K562 (cell line): Measurements from ENCODE around the gene SEMA3C. TPM values are rescaled to one million over a fixed set of nuclear protein-coding genes. Genes with fewer than 3 reads are reported as not detected.

Source experiments
- ATAC-seq: fragments of 200-7000 bp; cut with Tn5 transposase; 3 replicates; pipeline ENCODE4 v1.9.1; 2020; ENCODE audit warnings: moderate library complexity
- BruUV-seq: library from RNA; stranded (reverse); fragments of 400-500 nt; replicated peaks from 2 replicates; lab custom pipeline; 2021; lab: Mats Ljungman, UMichigan
- CTCF ChIA-PET: fragments of 300-600 bp; formaldehyde crosslinking; extraction: SDS; loops from one replicate; lab custom pipeline; 2021; ENCODE audit warnings: low intra/inter-chr PET ratio; lab: Yijun Ruan, JAX
- POLR2A ChIA-PET: fragments of 300-600, 350-650 bp; sonication (Branson Sonifier 250); formaldehyde crosslinking; extraction: SDS; loops from one replicate; lab custom pipeline; 2021; ENCODE audit warnings: antibody characterized with exemption, inconsistent platforms; lab: Yijun Ruan, JAX
- DNase-seq, 4 experiments: peaks; one replicate each; pipeline versions ENCODE4 v3.0.0 to v3.0.0-alpha.2; 2011 to 2018; ENCODE audit warnings: low spot score in 3 of 4, mixed read lengths in 3 of 4; ENCODE audit errors: extremely low read depth in 1 of 4
- FAIRE-seq: peaks from 2 replicates; lab custom pipeline; 2011; peaks lifted over from hg19 to GRCh38; lab: Jason Lieb, UNC
- H2AFZ ChIP-seq: 2 replicates; pipeline ENCODE4 v1.6.0; 2011; ENCODE audit warnings: low read depth, low read length, control low read depth, inconsistent platforms
- H3K27ac ChIP-seq: fragments of 200-600 bp; 3 replicates; pipeline ENCODE4 v1.8.0; 2011; ENCODE audit warnings: low read depth, mild to moderate bottlenecking, control low read depth, inconsistent platforms, low read length, moderate library complexity, mixed read lengths; ENCODE audit errors: extremely low read depth
- H3K27me3 ChIP-seq, 2 experiments: fragments of 300-600 bp in 1 of 2; 2 replicates in 1 of 2; 3 replicates in 1 of 2; pipeline versions ENCODE4 v1.6.0 to v1.8.0; 2011; ENCODE audit warnings: inconsistent platforms in 2 of 2, low read length in 2 of 2, mild to moderate bottlenecking in 1 of 2, mixed read lengths in 1 of 2, moderate library complexity in 1 of 2; ENCODE audit not compliant: control insufficient read depth in 2 of 2, insufficient read depth in 2 of 2
- H3K36me3 ChIP-seq: fragments of 300-600 bp; 3 replicates; pipeline ENCODE4 v1.8.0; 2011; ENCODE audit warnings: mild to moderate bottlenecking, low read length, inconsistent platforms; ENCODE audit not compliant: control insufficient read depth, insufficient read depth
- H3K4me1 ChIP-seq, 2 experiments: fragments of 200-600 bp in 1 of 2; replicated peaks in 1 of 2; 2 replicates in 1 of 2; 3 replicates in 1 of 2; pipeline versions ENCODE4 v1.5.1 to v1.8.0; 2011; ENCODE audit warnings: inconsistent platforms in 2 of 2, low read length in 2 of 2, mild to moderate bottlenecking in 1 of 2, mixed read lengths in 1 of 2, moderate library complexity in 1 of 2; ENCODE audit not compliant: control insufficient read depth in 2 of 2, insufficient read depth in 2 of 2
- H3K4me2 ChIP-seq: 2 replicates; pipeline ENCODE4 v1.6.1; 2011; ENCODE audit warnings: low read length, control low read depth, inconsistent platforms, mixed read lengths; ENCODE audit not compliant: insufficient read depth
- H3K4me3 ChIP-seq: fragments of 200-600 bp; sonication (generic), shearing (Covaris generic); 2 replicates; pipeline ENCODE4 v1.5.1; 2016; ENCODE audit warnings: control low read depth, inconsistent platforms
- H3K79me2 ChIP-seq: fragments of 200-600 bp; 3 replicates; pipeline ENCODE4 v1.8.0; 2011; ENCODE audit warnings: low read length, inconsistent platforms; ENCODE audit not compliant: control insufficient read depth, insufficient read depth
- H3K9ac ChIP-seq, 2 experiments: 2 replicates each; pipeline versions ENCODE4 v1.6.0 to v1.6.1; 2011; ENCODE audit warnings: low read depth in 2 of 2, low read length in 2 of 2, control low read depth in 1 of 2, inconsistent platforms in 1 of 2, mild to moderate bottlenecking in 1 of 2, mixed read lengths in 1 of 2; ENCODE audit not compliant: insufficient read depth in 1 of 2
- H3K9me1 ChIP-seq: one replicate; pipeline ENCODE4 v1.6.0; 2011; ENCODE audit warnings: inconsistent platforms, mild to moderate bottlenecking, low read length, moderate library complexity; ENCODE audit not compliant: control insufficient read depth, insufficient read depth
- H3K9me3 ChIP-seq: replicated peaks from 2 replicates; pipeline ENCODE4 v1.5.1; 2011; ENCODE audit warnings: low read depth, low read length, inconsistent platforms; ENCODE audit not compliant: control insufficient read depth, insufficient read depth
- H4K20me1 ChIP-seq: replicated peaks from 2 replicates; pipeline ENCODE4 v1.6.1; 2011; ENCODE audit warnings: low read length, inconsistent platforms, mixed read lengths; ENCODE audit not compliant: control insufficient read depth, insufficient read depth
- CEBPG ChIP-seq, 3 experiments: fragments of 200-800 bp in 1 of 3; sonication (Bioruptor generic) in 1 of 3; sonication (generic) in 1 of 3; formaldehyde crosslinking in 1 of 3; IDR thresholded peaks in 2 of 3; conservative IDR thresholded peaks in 1 of 3; 2 replicates each; pipeline versions ENCODE4 v1.6.1 to v1.8.0; 2016 to 2022; ENCODE audit warnings: missing compliant biosample characterization in 2 of 3, missing genetic modification characterization in 2 of 3, mild to moderate bottlenecking in 1 of 3, missing genetic modification reagents in 1 of 3
- JUND ChIP-seq, 2 experiments: IDR thresholded peaks; 2 replicates in 1 of 2; 3 replicates in 1 of 2; pipeline ENCODE4 v1.6.1; 2011; ENCODE audit warnings: borderline replicate concordance in 2 of 2, low read depth in 2 of 2, low read length in 2 of 2, improper control_type of control experiment in 1 of 2, missing biosample characterization in 1 of 2, missing genetic modification characterization in 1 of 2, missing genetic modification reagents in 1 of 2
- KDM2B ChIP-seq: fragments of 250-450 bp; sonication (Bioruptor Pico); IDR thresholded peaks from 2 replicates; pipeline ENCODE4 v1.8.0; 2021; ENCODE audit warnings: mild to moderate bottlenecking, moderate library complexity
- WGBS: fragments of 100-300 bp; shearing (Covaris generic); methylation state at CpG from one replicate; pipeline ENCODE4 v1.1.6; 2016; ENCODE audit warnings: low coverage, mixed read lengths; ENCODE audit not compliant: insufficient coverage; ENCODE audit errors: missing lambda C conversion rate; 5-methylcytosine and 5-hydroxymethylcytosine counted together
- in situ Hi-C: fragments of 300-500 bp; cut with MboI; formaldehyde crosslinking; loops from 4 replicates; pipeline ENCODE4 v1.15.0; 2018; ENCODE audit warnings: inconsistent platforms, mixed read lengths
- intact Hi-C: fragments of 100-400 bp; cut with micrococcal nuclease; formaldehyde crosslinking; loops from 2 replicates; pipeline ENCODE4 v1.14.2; 2022
- polyA plus RNA-seq, 8 experiments: library from polyadenylated mRNA; depleted of rRNA in 4 of 8; stranded (reverse) in 5 of 8; unstranded in 3 of 8; fragments of >200 nt; fragmentation: Nextera tagmentation in 2 of 8; fragmentation: Illumina TruSeq in 1 of 8; extraction: Ambion mirVana in 2 of 8; extraction: Trizol in 1 of 8; gene quantifications; 2 replicates each; pipeline versions ENCODE4 v1.2.1 to v1.2.3, GENCODE V29; 2011 to 2014; ENCODE audit warnings: inconsistent platforms in 1 of 8, missing spikeins in 1 of 8
- total RNA-seq, 7 experiments: library from RNA; depleted of rRNA in 6 of 7; stranded (reverse); fragments of >200 nt in 6 of 7; fragmentation: Illumina TruSeq in 2 of 7; extraction: Trizol in 2 of 7; gene quantifications; 2 replicates each; pipeline versions ENCODE4 v1.2.1 to v1.2.3, GENCODE V29; 2011 to 2021; ENCODE audit warnings: low replicate concordance in 1 of 7

The SEMA3C gene
- total and polyA plus RNA-seq, 9 of the 15 experiments (the other 6 are each of a cell fraction or from before 2014, with no cell fraction given) = 0.04 to 0.36 (median 0.12) TPM; not detected in 3

DNA sequence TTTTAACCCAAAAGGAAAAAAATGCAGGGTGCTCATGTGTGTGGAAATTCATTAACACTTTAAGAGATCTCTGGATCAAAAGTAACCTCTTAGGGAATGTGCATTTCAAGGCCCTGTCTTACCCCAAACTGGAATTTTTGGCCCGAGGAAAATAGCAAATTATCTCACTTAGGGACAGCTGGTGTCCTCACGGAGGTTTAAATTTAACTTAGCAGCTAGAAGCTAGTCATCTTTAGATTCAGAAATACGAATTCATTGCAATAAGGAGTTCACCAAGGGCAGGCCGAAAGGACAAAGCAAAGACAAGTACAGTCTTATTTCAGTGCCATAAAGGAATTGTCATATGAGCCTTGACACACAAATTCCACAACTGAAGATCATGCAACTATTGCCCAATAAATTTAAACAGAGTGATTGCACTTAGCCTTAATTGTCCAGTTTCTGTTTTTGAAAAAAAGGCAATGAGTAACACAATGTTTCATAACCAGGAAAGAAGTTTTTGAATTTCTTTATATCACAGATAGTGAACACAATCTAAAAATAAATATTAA lies 22.4 kb upstream of the SEMA3C start:
- in situ Hi-C loops = no loop called here
- H3K9me1 ChIP-seq = no peaks in the 10 kb centered on the region
- ChIA-PET POLR2A (no interaction called here), CTCF (no interaction called here)
- intact Hi-C loops = no loop called here
- no peak overlapping the region for H3K27ac ChIP-seq
- DNase-seq (no peak), FAIRE-seq (no peak), ATAC-seq (no peak)
- no peak overlapping the region for H2AFZ ChIP-seq
- no peaks in the 10 kb centered on the region for H3K4me1 ChIP-seq
- no peaks in the 10 kb centered on the region for H3K9me3 ChIP-seq
- TF ChIP-seq CEBPG (CRISPR knock-in tag; IDR thresholded peaks at IDR 0.05) (no peak), CEBPG (tag; conservative IDR thresholded peaks at IDR 0.05 in 1 of 2, IDR thresholded peaks at IDR 0.05 in 1 of 2) (peak in 1 of 2 experiments; percentile 68; a peak in 2 of 4 replicates), KDM2B (CRISPR knock-in tag) (no peak), JUND (IDR thresholded peaks at IDR 0.05; ENCODE audit: borderline replicate concordance, low read depth, low read length) (no peak), JUND (tag; IDR thresholded peaks at IDR 0.05; ENCODE audit: borderline replicate concordance, low read depth, low read length) (no peak)
- H3K36me3 ChIP-seq = no peaks in the 10 kb centered on the region
- WGBS = 7% methylated on average over 4 of the region's 4 CpGs
- no peaks in the 10 kb centered on the region for H3K27me3 ChIP-seq
- H3K9ac ChIP-seq = no peak overlapping the region
- H3K79me2 ChIP-seq = no peaks in the 10 kb centered on the region
- no peaks in the 10 kb centered on the region for H4K20me1 ChIP-seq
- no peak overlapping the region for H3K4me3 ChIP-seq
- no TSS peak for BruUV-seq
- H3K4me2 ChIP-seq = no peak overlapping the region
